Kidney (tissue), 14 donors: ENCODE measurements around the gene ANKS1B. TPM values are rescaled to one million over a fixed set of nuclear protein-coding genes. Genes with fewer than 3 reads are reported as not detected.
A peak's percentile ranks its signal among the peaks of the same experiment; 100 is the strongest.

Experiments
- DNase-seq, 5 donors: peaks; one replicate each; pipeline ENCODE4 v3.0.0-alpha.2; 2013 to 2020
- FAIRE-seq: peaks from 2 replicates; lab custom pipeline; 2012; peaks lifted over from hg19 to GRCh38; lab: Jason Lieb, UNC
- H3K27ac ChIP-seq, 2 donors: one replicate each; pipeline ENCODE4 v1.7.0; 2013; ENCODE audit warnings: low read depth in 2 of 2, low read length in 2 of 2, inconsistent platforms in 1 of 2
- H3K27me3 ChIP-seq: one replicate; pipeline ENCODE4 v1.7.1; 2013; ENCODE audit warnings: low read length, inconsistent platforms; ENCODE audit not compliant: control insufficient read depth, insufficient read depth
- H3K36me3 ChIP-seq, 3 donors: one replicate each; pipeline versions ENCODE4 v1.7.0 to v1.7.1; 2013; ENCODE audit warnings: low read length in 3 of 3, control low read depth in 1 of 3, inconsistent platforms in 1 of 3; ENCODE audit not compliant: insufficient read depth in 3 of 3, control insufficient read depth in 2 of 3
- H3K4me1 ChIP-seq, 3 donors: one replicate each; pipeline versions ENCODE4 v1.7.0 to v1.7.1; 2013; ENCODE audit warnings: low read length in 3 of 3, inconsistent platforms in 1 of 3, low read depth in 1 of 3; ENCODE audit not compliant: control insufficient read depth in 2 of 3, insufficient read depth in 2 of 3
- H3K4me3 ChIP-seq, 3 donors: one replicate each; pipeline versions ENCODE4 v1.7.0 to v1.8.1; 2013; ENCODE audit warnings: low read length in 3 of 3, control low read depth in 1 of 3, inconsistent platforms in 1 of 3
- H3K9ac ChIP-seq, 3 donors: one replicate each; pipeline versions ENCODE4 v1.7.0 to v1.7.1; 2013; ENCODE audit warnings: low read length in 3 of 3, control low read depth in 1 of 3, inconsistent platforms in 1 of 3
- H3K9me3 ChIP-seq, 3 donors: one replicate each; pipeline versions ENCODE4 v1.7.0 to v1.7.1; 2013; ENCODE audit warnings: low read length in 3 of 3, control low read depth in 1 of 3, inconsistent platforms in 1 of 3; ENCODE audit not compliant: control insufficient read depth in 2 of 3, insufficient read depth in 1 of 3
- intact Hi-C: fragments of 100-400 bp; cut with DNase I; formaldehyde crosslinking; loops from one replicate; pipeline ENCODE4 v1.11.1; 2022
- polyA plus RNA-seq: library from polyadenylated mRNA; stranded (reverse); fragments of 350-450 nt; fragmentation: Illumina TruSeq; extraction: RNeasy Lipid Tissue Mini Kit (QIAGEN cat#74804); gene quantifications from one replicate; pipeline ENCODE4 v1.2.3, GENCODE V29; 2014; ENCODE audit warnings: low read depth, low replicate concordance; ENCODE audit not compliant: insufficient read depth
- total RNA-seq: library from RNA; stranded (reverse); fragmentation: NEBNext Ultra II Directional; extraction: Animal tissue kit (Norgen Biotek cat#: 25700); gene quantifications from one replicate; pipeline ENCODE4 v1.2.1, GENCODE V29; 2021
- TF ChIP-seq, protein P1 (sequence below): IDR thresholded peaks from 3 replicates; pipeline ENCODE4 v1.5.1; 2012; ENCODE audit warnings: mild to moderate bottlenecking, moderate library complexity, borderline replicate concordance; ENCODE audit not compliant: insufficient read depth; ENCODE audit errors: extremely low read depth
- donor health status: control.
- donor health status: control.
- donor health status: control.
- donor health status: control.
- donor health status: control.
- donor health status: DM: yes; HTN: yes; CAD: no.
- donor health status: Normal renal cell carcinoma (clear cell type).

The ANKS1B gene
- total and polyA plus RNA-seq, 2 donors from 2014 or later = 1.7 to 5.8 TPM

DNA sequence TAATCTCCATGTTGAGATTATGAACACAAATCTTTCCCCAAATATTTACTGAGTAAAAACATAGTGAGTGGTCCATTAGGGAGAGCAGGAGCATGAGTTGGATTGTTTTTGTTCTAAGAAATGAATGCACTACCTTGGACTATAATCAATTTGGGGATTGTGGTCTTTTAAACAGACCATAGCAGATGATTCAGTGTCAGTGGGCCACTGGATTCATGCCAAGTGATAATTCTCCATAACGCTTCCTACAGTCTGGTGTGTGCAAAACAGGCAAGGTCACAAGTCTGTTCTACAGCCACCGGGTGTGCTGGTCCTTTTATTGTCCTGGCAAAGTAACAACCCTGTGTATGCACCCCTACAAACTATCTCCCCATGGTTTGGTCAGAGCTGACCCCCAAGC is 1073.3 kb downstream of the ANKS1B start:
- Histone ChIP-seq H3K9ac (no peak overlapping the region), H3K4me1 (no peaks in the 10 kb centered on the region), H3K27ac (no peak overlapping the region), H3K9me3 (no peaks in the 10 kb centered on the region), H3K27me3 (no peaks in the 10 kb centered on the region), H3K36me3 (no peaks in the 10 kb centered on the region), H3K4me3 (no peak overlapping the region)
- TF ChIP-seq, protein P1, sequence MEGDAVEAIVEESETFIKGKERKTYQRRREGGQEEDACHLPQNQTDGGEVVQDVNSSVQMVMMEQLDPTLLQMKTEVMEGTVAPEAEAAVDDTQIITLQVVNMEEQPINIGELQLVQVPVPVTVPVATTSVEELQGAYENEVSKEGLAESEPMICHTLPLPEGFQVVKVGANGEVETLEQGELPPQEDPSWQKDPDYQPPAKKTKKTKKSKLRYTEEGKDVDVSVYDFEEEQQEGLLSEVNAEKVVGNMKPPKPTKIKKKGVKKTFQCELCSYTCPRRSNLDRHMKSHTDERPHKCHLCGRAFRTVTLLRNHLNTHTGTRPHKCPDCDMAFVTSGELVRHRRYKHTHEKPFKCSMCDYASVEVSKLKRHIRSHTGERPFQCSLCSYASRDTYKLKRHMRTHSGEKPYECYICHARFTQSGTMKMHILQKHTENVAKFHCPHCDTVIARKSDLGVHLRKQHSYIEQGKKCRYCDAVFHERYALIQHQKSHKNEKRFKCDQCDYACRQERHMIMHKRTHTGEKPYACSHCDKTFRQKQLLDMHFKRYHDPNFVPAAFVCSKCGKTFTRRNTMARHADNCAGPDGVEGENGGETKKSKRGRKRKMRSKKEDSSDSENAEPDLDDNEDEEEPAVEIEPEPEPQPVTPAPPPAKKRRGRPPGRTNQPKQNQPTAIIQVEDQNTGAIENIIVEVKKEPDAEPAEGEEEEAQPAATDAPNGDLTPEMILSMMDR = no peak
- FAIRE-seq = no peak
- intact Hi-C loops = no loop called here
- DNase-seq = no peak

DNA sequence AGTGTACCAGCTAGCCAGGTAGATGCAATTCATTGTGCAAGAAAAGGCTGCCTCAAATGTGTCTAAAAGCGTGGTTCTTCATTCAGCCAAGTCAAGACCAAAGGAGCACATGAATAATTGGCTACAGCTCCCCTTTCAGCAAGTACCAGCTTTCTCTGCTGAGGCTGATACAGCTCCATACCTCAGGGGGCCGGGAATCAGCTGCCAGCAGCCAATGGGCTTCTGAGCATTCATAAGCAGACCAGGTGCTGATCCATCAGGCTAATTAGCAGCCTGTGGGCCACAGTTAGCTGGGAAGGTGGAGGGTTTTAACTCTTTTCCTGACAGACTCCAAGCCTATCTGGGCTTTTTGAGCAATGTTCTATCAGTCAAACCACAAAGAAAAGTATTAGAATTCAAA is 1075.0 kb downstream of the ANKS1B start:
- Histone ChIP-seq H3K36me3 (no peaks in the 10 kb centered on the region), H3K4me3 (no peak overlapping the region), H3K9ac (no peak overlapping the region), H3K27ac (no peak overlapping the region), H3K4me1 (no peaks in the 10 kb centered on the region), H3K27me3 (no peaks in the 10 kb centered on the region), H3K9me3 (no peaks in the 10 kb centered on the region)
- TF ChIP-seq, protein P1 = no peak
- FAIRE-seq = no peak
- no peak for DNase-seq
- intact Hi-C loops = no loop called here

DNA sequence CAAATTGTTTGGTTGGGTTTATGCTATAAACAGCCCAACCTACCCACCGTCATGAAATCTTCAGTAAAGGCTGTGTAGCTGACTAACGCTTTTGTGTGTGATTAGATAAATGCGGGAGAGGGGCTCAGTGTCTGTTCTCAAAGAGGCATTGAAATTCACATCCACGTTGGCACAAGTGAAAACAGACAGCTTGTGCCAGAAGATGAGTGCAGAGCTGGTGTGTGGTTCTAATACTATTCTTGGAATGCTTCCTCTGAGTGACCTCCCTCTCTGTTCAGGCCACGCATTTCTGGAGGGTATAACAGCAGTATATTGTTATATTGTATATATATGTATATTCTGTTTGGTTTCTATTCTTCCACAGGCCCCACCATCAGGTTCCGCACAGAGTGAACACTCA is 1075.9 kb downstream of the ANKS1B start:
- H3K27ac ChIP-seq = no peak overlapping the region
- H3K4me1 ChIP-seq = no peaks in the 10 kb centered on the region
- intact Hi-C loops = no loop called here
- H3K9ac ChIP-seq = no peak overlapping the region
- no peak for DNase-seq
- no peak overlapping the region for H3K4me3 ChIP-seq
- TF ChIP-seq, protein P1 = no peak
- no peaks in the 10 kb centered on the region for H3K27me3 ChIP-seq
- H3K9me3 ChIP-seq = no peaks in the 10 kb centered on the region
- FAIRE-seq = no peak
- no peaks in the 10 kb centered on the region for H3K36me3 ChIP-seq

DNA sequence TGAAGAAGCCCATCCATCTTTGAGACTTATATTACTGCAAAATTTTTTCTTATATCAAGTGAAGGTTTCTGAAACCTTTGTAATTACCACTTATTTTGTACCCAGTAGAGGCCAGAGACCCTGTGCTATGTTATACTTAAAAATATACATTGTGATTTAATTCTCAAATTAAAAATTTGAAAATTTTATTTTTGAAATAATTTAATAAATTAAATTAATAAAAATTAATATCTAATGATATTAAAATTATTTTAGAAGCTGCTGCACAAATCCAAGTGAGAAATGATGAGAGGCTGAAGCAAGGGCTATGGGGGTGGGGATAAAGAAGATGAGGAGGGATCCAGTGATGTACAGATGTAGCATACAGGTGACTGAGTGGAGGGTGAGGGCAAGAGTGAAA is 1080.9 kb downstream of the ANKS1B start:
- no peaks in the 10 kb centered on the region for H3K27me3 ChIP-seq
- H3K9ac ChIP-seq = no peak overlapping the region
- DNase-seq (no peak), FAIRE-seq (peak; percentile 66)
- intact Hi-C loops = no loop called here
- H3K9me3 ChIP-seq = no peaks in the 10 kb centered on the region
- no peaks in the 10 kb centered on the region for H3K4me1 ChIP-seq
- H3K27ac ChIP-seq = no peak overlapping the region
- H3K36me3 ChIP-seq = no peaks in the 10 kb centered on the region
- TF ChIP-seq, protein P1 = no peak
- H3K4me3 ChIP-seq = no peak overlapping the region
